ENCODE results near the gene KCNJ10. TPM values are rescaled to one million over a fixed set of nuclear protein-coding genes. Genes with fewer than 3 reads are reported as not detected.

The KCNJ10 gene
- total RNA-seq, 1 experiment from 2014 or later = 0.08 TPM

GRCh38 chr1:159999204-159999603 is 70.8 kb downstream of the KCNJ10 start:
- no TSS peak for BruUV-seq (replicated peaks)
- intact Hi-C loops (cut with micrococcal nuclease; ENCODE audit: unreplicated experiment) = no loop called here
- in situ Hi-C loops (cut with HindIII; ENCODE audit: low pct_unique_long_range_greater_than_20kb, low sequenced_read_pairs) = no loop called here
- no peak for TF ChIP-seq POLR2AphosphoS5 (IDR thresholded peaks at IDR 0.05; ENCODE audit: low read depth, low read length)
- no peak for TF ChIP-seq CTCF (IDR thresholded peaks at IDR 0.05)
- no peak for TF ChIP-seq REST (IDR thresholded peaks at IDR 0.05; ENCODE audit: insufficient read depth in 1 of 2, low read depth in 2 of 2, low read length in 1 of 2)
- TF ChIP-seq TCF7L2 (IDR thresholded peaks at IDR 0.05; ENCODE audit: low read depth, low read length) = no peak
- TF ChIP-seq SIN3A (IDR thresholded peaks at IDR 0.05; ENCODE audit: borderline replicate concordance, insufficient read depth, low read depth, low read length) = no peak
- Histone ChIP-seq H3K9me3 (ENCODE audit: control insufficient read depth, insufficient read depth, low read depth, low read length) (no peaks in the 10 kb centered on the region), H3K27ac (ENCODE audit: low read length) (no peak overlapping the region), H3K4me3 (ENCODE audit: low read depth in 2 of 2, low read length in 2 of 2) (no peak overlapping the region), H3K27me3 (ENCODE audit: control insufficient read depth, insufficient read depth, low read length) (peaks cover 6% of the 10 kb centered on the region; the same call in 1 of the 2 replicates), H3K4me1 (ENCODE audit: control insufficient read depth, insufficient read depth, low read length) (no peaks in the 10 kb centered on the region), H3K36me3 (ENCODE audit: control insufficient read depth, insufficient read depth, low read length) (no peaks in the 10 kb centered on the region)
- ChIA-PET POLR2A (interaction anchor here (0.7 kb wide), 1 partner anchor 74 kb away, joined by 3 read pairs; no protein-coding TSS in a partner anchor), CTCF (interaction anchor here (0.7 kb wide), 2 partner anchors 15 to 56 kb away, joined by 3 read pairs; no protein-coding TSS in a partner anchor)
- no peak for ATAC-seq
- DNase-seq (ENCODE audit: low read depth, low spot score) = no peak

- Histone ChIP-seq H3K9me3 (ENCODE audit: control insufficient read depth, insufficient read depth, low read depth, low read length) (no peaks in the 10 kb centered on the region), H3K27ac (ENCODE audit: low read length) (no peak overlapping the region), H3K4me1 (ENCODE audit: control insufficient read depth, insufficient read depth, low read length) (no peaks in the 10 kb centered on the region), H3K36me3 (ENCODE audit: control insufficient read depth, insufficient read depth, low read length) (no peaks in the 10 kb centered on the region), H3K27me3 (ENCODE audit: control insufficient read depth, insufficient read depth, low read length) (peaks cover 6% of the 10 kb centered on the region; the same call in 1 of the 2 replicates), H3K4me3 (ENCODE audit: low read depth in 2 of 2, low read length in 2 of 2) (no peak overlapping the region)
- POLR2A ChIA-PET = no interaction called here
- intact Hi-C loops (cut with micrococcal nuclease; ENCODE audit: unreplicated experiment) = no loop called here
- DNase-seq (ENCODE audit: low read depth, low spot score) (no peak), ATAC-seq (no peak)
- in situ Hi-C loops (cut with HindIII; ENCODE audit: low pct_unique_long_range_greater_than_20kb, low sequenced_read_pairs) = no loop called here
- TF ChIP-seq SIN3A (IDR thresholded peaks at IDR 0.05; ENCODE audit: borderline replicate concordance, insufficient read depth, low read depth, low read length) (no peak), TCF7L2 (IDR thresholded peaks at IDR 0.05; ENCODE audit: low read depth, low read length) (no peak), CTCF (IDR thresholded peaks at IDR 0.05) (no peak), REST (IDR thresholded peaks at IDR 0.05; ENCODE audit: insufficient read depth in 1 of 2, low read depth in 2 of 2, low read length in 1 of 2) (no peak), POLR2AphosphoS5 (IDR thresholded peaks at IDR 0.05; ENCODE audit: low read depth, low read length) (no peak)
- BruUV-seq (replicated peaks) = no TSS peak
- CTCF ChIA-PET = no interaction called here
Observed at GRCh38 chr1:159996653-159997052, 73.3 kb downstream of the KCNJ10 start.
